ENCODE data around the gene SLC29A1. TPM values are rescaled to one million over a fixed set of nuclear protein-coding genes. Genes with fewer than 3 reads are reported as not detected.

The SLC29A1 gene
- total and polyA plus RNA-seq, 9 of the 15 experiments (the other 6 are each of a cell fraction or from before 2014, with no cell fraction given): 18.9 to 170 (median 57.7) TPM

DNA sequence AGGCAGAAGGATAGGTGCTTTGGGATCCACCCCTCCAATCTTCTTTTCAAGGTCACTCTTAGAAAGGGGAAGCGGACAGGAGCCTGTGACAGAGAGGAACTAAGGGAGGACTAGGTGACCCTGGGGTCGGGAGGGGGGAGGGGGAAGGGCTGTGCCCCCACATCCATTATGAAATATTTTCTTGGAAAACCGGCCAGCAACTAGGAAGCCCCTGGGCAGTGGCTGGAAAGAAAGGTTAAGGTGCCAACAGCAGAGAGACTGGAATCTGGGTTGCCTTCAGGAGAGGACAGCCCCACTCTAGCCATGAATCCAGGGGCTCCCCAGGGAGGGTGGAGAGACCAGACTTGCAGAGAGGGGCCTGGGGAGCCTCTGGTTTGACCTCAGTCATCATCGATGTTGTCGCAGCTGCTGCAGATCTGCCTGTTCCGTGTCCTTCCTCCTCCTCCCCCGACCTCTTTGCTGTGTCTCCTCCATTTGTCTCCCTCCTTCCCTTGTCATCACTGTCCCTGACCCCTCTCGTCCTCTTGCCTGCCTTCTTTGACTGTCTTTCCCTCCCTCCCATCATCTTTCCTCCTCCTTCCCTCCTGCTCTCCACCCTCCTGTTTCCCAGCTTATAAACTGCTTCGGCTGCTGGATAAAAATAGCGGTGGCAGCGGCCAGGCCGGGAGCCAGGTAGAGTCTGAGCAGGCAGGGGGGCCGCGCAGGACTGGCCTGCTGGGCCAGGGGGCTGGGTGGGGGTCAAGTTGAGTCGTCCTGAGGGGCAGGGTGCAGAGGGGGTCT lies 3.2 kb downstream of the SLC29A1 start (continued):
- TF ChIP-seq, protein P1, sequence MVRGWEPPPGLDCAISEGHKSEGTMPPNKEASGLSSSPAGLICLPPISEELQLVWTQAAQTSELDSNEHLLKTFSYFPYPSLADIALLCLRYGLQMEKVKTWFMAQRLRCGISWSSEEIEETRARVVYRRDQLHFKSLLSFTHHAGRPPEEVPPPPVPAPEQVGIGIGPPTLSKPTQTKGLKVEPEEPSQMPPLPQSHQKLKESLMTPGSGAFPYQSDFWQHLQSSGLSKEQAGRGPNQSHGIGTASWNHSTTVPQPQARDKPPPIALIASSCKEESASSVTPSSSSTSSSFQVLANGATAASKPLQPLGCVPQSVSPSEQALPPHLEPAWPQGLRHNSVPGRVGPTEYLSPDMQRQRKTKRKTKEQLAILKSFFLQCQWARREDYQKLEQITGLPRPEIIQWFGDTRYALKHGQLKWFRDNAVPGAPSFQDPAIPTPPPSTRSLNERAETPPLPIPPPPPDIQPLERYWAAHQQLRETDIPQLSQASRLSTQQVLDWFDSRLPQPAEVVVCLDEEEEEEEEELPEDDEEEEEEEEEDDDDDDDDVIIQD (CRISPR knock-in tag; IDR thresholded peaks at IDR 0.05): no peak
- no peak for TF ChIP-seq MYBL2 (IDR thresholded peaks at IDR 0.05; ENCODE audit: low read depth)
- TF ChIP-seq MYBL2 (CRISPR knock-in tag; IDR thresholded peaks at IDR 0.05; ENCODE audit: borderline replicate concordance): no peak
- TF ChIP-seq, protein P2, sequence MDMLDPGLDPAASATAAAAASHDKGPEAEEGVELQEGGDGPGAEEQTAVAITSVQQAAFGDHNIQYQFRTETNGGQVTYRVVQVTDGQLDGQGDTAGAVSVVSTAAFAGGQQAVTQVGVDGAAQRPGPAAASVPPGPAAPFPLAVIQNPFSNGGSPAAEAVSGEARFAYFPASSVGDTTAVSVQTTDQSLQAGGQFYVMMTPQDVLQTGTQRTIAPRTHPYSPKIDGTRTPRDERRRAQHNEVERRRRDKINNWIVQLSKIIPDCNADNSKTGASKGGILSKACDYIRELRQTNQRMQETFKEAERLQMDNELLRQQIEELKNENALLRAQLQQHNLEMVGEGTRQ (CRISPR knock-in tag; IDR thresholded peaks at IDR 0.05): no peak
- no peak for TF ChIP-seq ZNF668 (CRISPR knock-in tag; IDR thresholded peaks at IDR 0.05)
- TF ChIP-seq, protein P3, sequence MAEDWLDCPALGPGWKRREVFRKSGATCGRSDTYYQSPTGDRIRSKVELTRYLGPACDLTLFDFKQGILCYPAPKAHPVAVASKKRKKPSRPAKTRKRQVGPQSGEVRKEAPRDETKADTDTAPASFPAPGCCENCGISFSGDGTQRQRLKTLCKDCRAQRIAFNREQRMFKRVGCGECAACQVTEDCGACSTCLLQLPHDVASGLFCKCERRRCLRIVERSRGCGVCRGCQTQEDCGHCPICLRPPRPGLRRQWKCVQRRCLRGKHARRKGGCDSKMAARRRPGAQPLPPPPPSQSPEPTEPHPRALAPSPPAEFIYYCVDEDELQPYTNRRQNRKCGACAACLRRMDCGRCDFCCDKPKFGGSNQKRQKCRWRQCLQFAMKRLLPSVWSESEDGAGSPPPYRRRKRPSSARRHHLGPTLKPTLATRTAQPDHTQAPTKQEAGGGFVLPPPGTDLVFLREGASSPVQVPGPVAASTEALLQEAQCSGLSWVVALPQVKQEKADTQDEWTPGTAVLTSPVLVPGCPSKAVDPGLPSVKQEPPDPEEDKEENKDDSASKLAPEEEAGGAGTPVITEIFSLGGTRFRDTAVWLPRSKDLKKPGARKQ (CRISPR knock-in tag; IDR thresholded peaks at IDR 0.05): no peak
- no peak for TF ChIP-seq KDM4B (IDR thresholded peaks at IDR 0.05; ENCODE audit: borderline replicate concordance in 2 of 2, low read depth in 1 of 2)
- TF ChIP-seq ZFX (CRISPR knock-in tag; IDR thresholded peaks at IDR 0.05): no peak; the same call in 1 of the 2 replicates
- no peak for TF ChIP-seq HNRNPLL (IDR thresholded peaks at IDR 0.05; ENCODE audit: low read depth, low read length, poor library complexity, severe bottlenecking)
- TF ChIP-seq E2F3 (CRISPR knock-in tag; IDR thresholded peaks at IDR 0.05): no peak
- no peak for TF ChIP-seq PRMT5 (CRISPR knock-in tag; IDR thresholded peaks at IDR 0.05)
- TF ChIP-seq, protein P4, sequence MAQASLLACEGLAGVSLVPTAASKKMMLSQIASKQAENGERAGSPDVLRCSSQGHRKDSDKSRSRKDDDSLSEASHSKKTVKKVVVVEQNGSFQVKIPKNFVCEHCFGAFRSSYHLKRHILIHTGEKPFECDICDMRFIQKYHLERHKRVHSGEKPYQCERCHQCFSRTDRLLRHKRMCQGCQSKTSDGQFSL (CRISPR knock-in tag; IDR thresholded peaks at IDR 0.05): no peak
- TF ChIP-seq, protein P4 (tag; IDR thresholded peaks at IDR 0.05): no peak
- TF ChIP-seq ZNF695 (CRISPR knock-in tag; IDR thresholded peaks at IDR 0.05): no peak
- no peak for TF ChIP-seq HIVEP1 (CRISPR knock-in tag; IDR thresholded peaks at IDR 0.05)
- TF ChIP-seq TRIM25 (IDR thresholded peaks at IDR 0.05; ENCODE audit: borderline replicate concordance): 0 out of 2 replicates have a peak, but pooled peaks have one; percentile 40
- no peak for TF ChIP-seq SP2 (IDR thresholded peaks at IDR 0.05; ENCODE audit: extremely low read depth, low read depth, low read length, poor library complexity, severe bottlenecking)
- TF ChIP-seq ZNF57 (CRISPR knock-in tag; IDR thresholded peaks at IDR 0.05): no peak
- TF ChIP-seq U2AF1 (optimal IDR thresholded peaks at IDR 0.05; ENCODE audit: low read depth, low read length): no peak
- TF ChIP-seq ZNF551 (CRISPR knock-in tag; IDR thresholded peaks at IDR 0.05): no peak
- TF ChIP-seq SPI1 (IDR thresholded peaks at IDR 0.05; ENCODE audit: borderline replicate concordance, low read depth, low read length): peak; percentile 97
